Testis (tissue), 2 donors: Measurements from ENCODE around the gene LRRC18.

ENCODE experiments used
- CTCF ChIP-seq, 3 experiments: fragments of 450-650 bp in 2 of 3; fragments of 200-600 bp in 1 of 3; sonication (generic) in 1 of 3; IDR thresholded peaks; one replicate each; pipeline ENCODE4 v1.5.1; 2016 to 2019; ENCODE audit warnings: antibody characterized with exemption in 3 of 3, mild to moderate bottlenecking in 2 of 3, moderate library complexity in 1 of 3
- POLR2A ChIP-seq: fragments of 450-650 bp; IDR thresholded peaks from one replicate; pipeline ENCODE4 v1.6.1; 2017; ENCODE audit warnings: antibody characterized with exemption, mild to moderate bottlenecking, moderate library complexity

DNA sequence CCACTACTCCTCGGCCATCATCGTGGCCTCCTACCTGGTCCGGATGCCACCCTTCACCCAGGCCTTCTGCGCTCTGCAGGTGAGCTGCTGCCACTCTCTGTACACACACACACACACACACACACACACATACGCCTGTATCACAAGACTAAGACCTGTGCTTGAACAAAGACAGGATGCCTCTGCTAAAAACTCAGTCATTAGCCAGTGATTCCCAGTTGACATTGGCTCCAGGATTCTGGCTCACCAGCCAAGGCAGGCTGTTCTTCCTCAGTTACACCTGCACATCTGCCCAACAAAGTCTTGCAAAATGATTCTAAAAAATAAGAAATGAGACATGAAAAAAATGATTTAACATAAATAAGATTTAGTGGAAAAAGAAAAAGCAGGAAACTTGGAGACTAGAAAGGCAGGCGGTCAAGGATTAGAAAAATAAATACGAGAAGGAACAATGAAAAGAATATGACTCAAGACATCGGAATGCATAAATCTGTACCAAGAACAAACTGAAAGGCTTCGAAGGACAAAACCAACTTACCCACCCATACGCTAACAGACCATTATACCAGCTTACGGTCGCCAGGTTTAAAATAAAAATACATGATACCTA lies 7.4 kb upstream of the LRRC18 start:
- TF ChIP-seq CTCF (IDR thresholded peaks at IDR 0.05), result no peak
- no peak for TF ChIP-seq POLR2A
